ENCODE measurements around the gene CDK7. TPM values are rescaled to one million over a fixed set of nuclear protein-coding genes. Genes with fewer than 3 reads are reported as not detected.

The CDK7 gene
- total RNA-seq, 3 donors from 2014 or later = 18.3 to 22.7 (median 22.0) TPM

- no peaks in the 10 kb centered on the region for H3K9me3 ChIP-seq
- H3K4me1 ChIP-seq (ENCODE audit: low read depth) = no peaks in the 10 kb centered on the region
- H3K4me3 ChIP-seq = no peak overlapping the region
- intact Hi-C loops (cut with DNase I, micrococcal nuclease) = no loop called here
- H3K36me3 ChIP-seq (ENCODE audit: low read depth) = no peaks in the 10 kb centered on the region
- ATAC-seq = no peak
- no peak for TF ChIP-seq CTCF (IDR thresholded peaks at IDR 0.05)
- DNase-seq = no peak
Measured at GRCh38 chr5:69308046-69308553, 73.4 kb downstream of the CDK7 start.

DNA sequence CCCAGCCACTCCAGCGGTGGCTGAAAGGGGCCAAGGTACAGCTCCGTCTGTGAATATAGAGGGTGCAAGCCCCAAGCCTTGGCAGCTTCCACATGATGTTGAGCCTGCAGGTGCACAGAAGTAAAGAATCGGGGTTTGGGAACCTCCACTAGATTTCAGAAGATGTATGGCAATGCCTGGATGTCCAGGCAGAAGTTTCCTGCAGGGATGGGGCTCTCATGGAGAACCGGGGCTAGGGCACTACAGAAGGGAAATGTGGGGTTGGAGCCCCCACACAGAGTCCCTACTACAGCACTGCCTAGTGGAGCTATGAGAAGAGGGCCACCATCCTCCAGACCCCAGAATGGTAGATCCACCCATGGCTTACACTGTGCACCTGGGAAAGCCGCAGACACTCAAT, 74.7 kb downstream of the CDK7 start:
- no peak for ATAC-seq
- intact Hi-C loops (cut with DNase I, micrococcal nuclease) = no loop called here
- TF ChIP-seq CTCF (IDR thresholded peaks at IDR 0.05) = no peak
- Histone ChIP-seq H3K9me3 (no peaks in the 10 kb centered on the region), H3K4me3 (no peak overlapping the region), H3K36me3 (ENCODE audit: low read depth) (no peaks in the 10 kb centered on the region), H3K4me1 (ENCODE audit: low read depth) (no peaks in the 10 kb centered on the region)
- no peak for DNase-seq

GRCh38 chr5:69312459-69313160, 77.9 kb downstream of the CDK7 start:
- Histone ChIP-seq H3K9me3 (no peaks in the 10 kb centered on the region), H3K4me1 (ENCODE audit: low read depth) (no peaks in the 10 kb centered on the region), H3K36me3 (ENCODE audit: low read depth) (no peaks in the 10 kb centered on the region), H3K4me3 (no peak overlapping the region)
- DNase-seq = no peak
- no peak for TF ChIP-seq CTCF (IDR thresholded peaks at IDR 0.05)
- ATAC-seq = no peak
- intact Hi-C loops (cut with DNase I, micrococcal nuclease) = no loop called here

DNA sequence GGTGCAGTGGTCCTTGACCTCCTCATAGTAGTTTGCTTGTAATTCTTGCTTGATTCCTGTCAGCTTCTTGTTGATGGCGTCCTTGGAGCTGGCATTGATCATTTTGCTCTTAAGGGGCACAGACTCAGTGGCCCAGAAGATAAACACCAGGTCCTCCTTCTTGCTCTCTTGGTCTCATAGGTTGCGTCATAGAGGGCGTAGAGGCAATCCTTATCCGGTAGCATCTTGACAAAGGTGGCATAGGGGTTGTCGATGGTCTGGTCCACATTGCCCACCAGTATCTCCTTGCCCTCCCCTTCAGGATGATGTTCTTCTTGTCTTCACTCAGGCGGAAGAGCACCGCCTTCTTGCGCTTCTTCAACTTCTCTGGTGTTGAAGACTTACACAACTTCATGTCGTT, 78.7 kb downstream of the CDK7 start:
- ATAC-seq = no peak
- TF ChIP-seq CTCF (IDR thresholded peaks at IDR 0.05) = no peak
- DNase-seq = no peak
- intact Hi-C loops (cut with DNase I, micrococcal nuclease) = no loop called here
- no peaks in the 10 kb centered on the region for H3K4me1 ChIP-seq (ENCODE audit: low read depth)
- no peaks in the 10 kb centered on the region for H3K36me3 ChIP-seq (ENCODE audit: low read depth)
- no peak overlapping the region for H3K4me3 ChIP-seq
- H3K9me3 ChIP-seq = no peaks in the 10 kb centered on the region

GRCh38 chr5:69315972-69316371, 81.3 kb downstream of the CDK7 start:
- intact Hi-C loops (cut with DNase I, micrococcal nuclease) = no loop called here
- no peak for ATAC-seq
- no peaks in the 10 kb centered on the region for H3K36me3 ChIP-seq (ENCODE audit: low read depth)

More at GRCh38 chr5:69315972-69316371, 81.3 kb downstream of the CDK7 start:
- Histone ChIP-seq H3K4me3 (no peak overlapping the region), H3K9me3 (no peaks in the 10 kb centered on the region), H3K4me1 (ENCODE audit: low read depth) (no peaks in the 10 kb centered on the region)
- no peak for TF ChIP-seq CTCF (IDR thresholded peaks at IDR 0.05)
- no peak for DNase-seq
